IMR-90 (cell line): ENCODE data around the gene ANKLE1. TPM values are rescaled to one million over a fixed set of nuclear protein-coding genes. Genes with fewer than 3 reads are reported as not detected.
A peak's percentile ranks its signal among the peaks of the same experiment; 100 is the strongest.

Experiments
- ATAC-seq: fragments of 200-7000 bp; cut with Tn5 transposase; 2 replicates; pipeline ENCODE4 v1.9.1; 2020; ENCODE audit warnings: low read depth, mild to moderate bottlenecking, moderate library complexity
- BruUV-seq: library from RNA; stranded (reverse); fragments of 400-500 nt; replicated peaks from 2 replicates; lab custom pipeline; 2021; lab: Mats Ljungman, UMichigan
- CTCF ChIA-PET: fragments of 300-600 bp; formaldehyde crosslinking; extraction: SDS; loops from one replicate; lab custom pipeline; 2021; ENCODE audit warnings: antibody characterized with exemption; lab: Yijun Ruan, JAX
- POLR2A ChIA-PET: fragments of 300-600 bp; sonication (Branson Sonifier 250); formaldehyde crosslinking; loops from one replicate; lab custom pipeline; 2022; ENCODE audit warnings: antibody characterized with exemption; ENCODE audit not compliant: unreplicated experiment; lab: Charles Lee
- DNase-seq: peaks from one replicate; pipeline ENCODE4 v3.0.0; 2013
- H2AFZ ChIP-seq: replicated peaks from 2 replicates; pipeline ENCODE3; 2013; ENCODE audit warnings: low read length, mild to moderate bottlenecking; ENCODE audit not compliant: poor library complexity
- H2AK5ac ChIP-seq: 2 replicates; pipeline ENCODE4 v1.6.1; 2013; ENCODE audit warnings: low read depth, low read length, inconsistent platforms
- H2AK9ac ChIP-seq: replicated peaks from 2 replicates; pipeline ENCODE3; 2013; ENCODE audit warnings: mild to moderate bottlenecking, low read depth, low read length, moderate library complexity; ENCODE audit not compliant: poor library complexity
- H2BK120ac ChIP-seq: 2 replicates; pipeline ENCODE4 v1.6.1; 2013; ENCODE audit warnings: low read depth, low read length, inconsistent platforms
- H2BK15ac ChIP-seq: 3 replicates; pipeline ENCODE4 v1.6.1; 2013; ENCODE audit warnings: low read depth, low read length, inconsistent platforms
- H2BK20ac ChIP-seq: 2 replicates; pipeline ENCODE4 v1.6.1; 2013; ENCODE audit warnings: low read depth, mild to moderate bottlenecking, inconsistent platforms, low read length, moderate library complexity
- H2BK5ac ChIP-seq: 2 replicates; pipeline ENCODE4 v1.6.1; 2013; ENCODE audit warnings: mild to moderate bottlenecking, low read depth, low read length, inconsistent platforms; ENCODE audit not compliant: poor library complexity, severe bottlenecking
- H3K14ac ChIP-seq: replicated peaks from 2 replicates; pipeline ENCODE4 v1.6.1; 2013; ENCODE audit warnings: low read depth, low read length, inconsistent platforms
- H3K18ac ChIP-seq: 2 replicates; pipeline ENCODE4 v1.6.1; 2013; ENCODE audit warnings: low read depth, low read length, control low read depth
- H3K23ac ChIP-seq: 2 replicates; pipeline ENCODE4 v1.6.1; 2013; ENCODE audit warnings: low read depth, low read length, inconsistent platforms
- H3K27ac ChIP-seq: 2 replicates; pipeline ENCODE4 v1.5.1; 2013; ENCODE audit warnings: mild to moderate bottlenecking, control low read depth, low read length; ENCODE audit not compliant: insufficient read depth
- H3K27me3 ChIP-seq: 2 replicates; pipeline ENCODE4 v1.6.1; 2013; ENCODE audit warnings: low read length; ENCODE audit not compliant: control insufficient read depth, insufficient read depth
- H3K36me3 ChIP-seq: 2 replicates; pipeline ENCODE4 v1.6.1; 2013; ENCODE audit warnings: low read length, mixed read lengths; ENCODE audit not compliant: control insufficient read depth, insufficient read depth
- H3K4ac ChIP-seq: 2 replicates; pipeline ENCODE4 v1.6.1; 2013; ENCODE audit warnings: low read depth, low read length, inconsistent platforms
- H3K4me1 ChIP-seq: 2 replicates; pipeline ENCODE4 v1.6.1; 2013; ENCODE audit warnings: low read length, mixed read lengths; ENCODE audit not compliant: control insufficient read depth, insufficient read depth
- H3K4me2 ChIP-seq: 2 replicates; pipeline ENCODE4 v1.6.1; 2013; ENCODE audit warnings: low read depth, mild to moderate bottlenecking, control low read depth, low read length, moderate library complexity
- H3K4me3 ChIP-seq: 2 replicates; pipeline ENCODE4 v1.5.1; 2013; ENCODE audit warnings: low read depth, mild to moderate bottlenecking, control low read depth, low read length, moderate library complexity; ENCODE audit not compliant: insufficient read depth
- H3K56ac ChIP-seq: 2 replicates; pipeline ENCODE4 v1.6.1; 2013; ENCODE audit warnings: low read length, inconsistent platforms; ENCODE audit not compliant: insufficient read depth; ENCODE audit errors: extremely low read depth
- H3K79me1 ChIP-seq, 2 experiments: 2 replicates each; pipeline ENCODE4 v1.6.1; 2013; ENCODE audit warnings: low read length in 2 of 2, inconsistent platforms in 1 of 2, low read depth in 1 of 2
- H3K9ac ChIP-seq: 2 replicates; pipeline ENCODE4 v1.6.1; 2013; ENCODE audit warnings: low read depth, low read length, control low read depth
- H3K9me1 ChIP-seq: 2 replicates; pipeline ENCODE4 v1.6.1; 2013; ENCODE audit warnings: low read length, inconsistent platforms; ENCODE audit not compliant: insufficient read depth
- H3K9me3 ChIP-seq: 2 replicates; pipeline ENCODE4 v1.6.1; 2013; ENCODE audit warnings: low read length; ENCODE audit not compliant: control insufficient read depth, insufficient read depth
- H4K20me1 ChIP-seq: 2 replicates; pipeline ENCODE4 v1.6.1; 2013; ENCODE audit warnings: low read length, inconsistent platforms; ENCODE audit not compliant: insufficient read depth
- H4K5ac ChIP-seq: 2 replicates; pipeline ENCODE4 v1.6.1; 2013; ENCODE audit warnings: mild to moderate bottlenecking, low read depth, low read length, control low read depth
- H4K8ac ChIP-seq, 2 experiments: 2 replicates each; pipeline ENCODE4 v1.6.1; 2013; ENCODE audit warnings: low read depth in 2 of 2, low read length in 2 of 2, control low read depth in 1 of 2, inconsistent platforms in 1 of 2
- H4K91ac ChIP-seq: 2 replicates; pipeline ENCODE4 v1.6.1; 2013; ENCODE audit warnings: low read depth, low read length, inconsistent platforms; ENCODE audit not compliant: insufficient read depth
- BHLHE40 ChIP-seq: fragments of 150-350 bp; IDR thresholded peaks from 2 replicates; pipeline ENCODE4 v1.6.1; 2016; ENCODE audit warnings: mild to moderate bottlenecking, low read depth, low read length
- CEBPB ChIP-seq: IDR thresholded peaks from 2 replicates; pipeline ENCODE4 v1.6.1; 2012; ENCODE audit warnings: low read depth, low read length, improper control_type of control experiment
- CHD1 ChIP-seq: IDR thresholded peaks from 2 replicates; pipeline ENCODE4 v1.6.1; 2012; ENCODE audit warnings: low read depth, low read length, improper control_type of control experiment
- FOS ChIP-seq: fragments of 150-350 bp; IDR thresholded peaks from 2 replicates; pipeline ENCODE4 v1.6.1; 2016; ENCODE audit warnings: low read depth, low read length
- MAFK ChIP-seq: IDR thresholded peaks from 2 replicates; pipeline ENCODE4 v1.6.1; 2012; ENCODE audit warnings: low read depth, low read length, improper control_type of control experiment
- MAZ ChIP-seq: IDR thresholded peaks from 2 replicates; pipeline ENCODE4 v1.6.1; 2012; ENCODE audit warnings: low read depth, mild to moderate bottlenecking, low read length, improper control_type of control experiment, moderate library complexity, borderline replicate concordance
- MXI1 ChIP-seq: IDR thresholded peaks from 2 replicates; pipeline ENCODE4 v1.6.1; 2012; ENCODE audit warnings: low read depth, mild to moderate bottlenecking, low read length, moderate library complexity, borderline replicate concordance
- NFE2L2 ChIP-seq: fragments of 150-350 bp; IDR thresholded peaks from 2 replicates; pipeline ENCODE4 v1.6.1; 2016; ENCODE audit warnings: low read depth, mild to moderate bottlenecking, low read length
- POLR2A ChIP-seq: IDR thresholded peaks from 2 replicates; pipeline ENCODE4 v1.6.1; 2012; ENCODE audit warnings: mild to moderate bottlenecking, low read depth, low read length
- RAD21 ChIP-seq: IDR thresholded peaks from 2 replicates; pipeline ENCODE4 v1.6.1; 2012; ENCODE audit warnings: low read length, improper control_type of control experiment
- SMC3 ChIP-seq: fragments of 150-350 bp; IDR thresholded peaks from 2 replicates; pipeline ENCODE4 v1.6.1; 2016; ENCODE audit warnings: low read depth, mild to moderate bottlenecking, antibody characterized with exemption, low read length, moderate library complexity
- USF2 ChIP-seq: fragments of 150-350 bp; IDR thresholded peaks from 2 replicates; pipeline ENCODE4 v1.6.1; 2017; ENCODE audit warnings: mild to moderate bottlenecking, antibody characterized with exemption, low read length, low read depth
- WGBS, 2 experiments: methylation state at CpG; one replicate each; pipeline versions ENCODE4 v1.1.5 to v1.1.7; 2013; ENCODE audit warnings: missing lambda C conversion rate in 2 of 2; ENCODE audit not compliant: insufficient read length in 1 of 2; ENCODE audit errors: extremely low coverage in 2 of 2; 5-methylcytosine and 5-hydroxymethylcytosine counted together
- dilution Hi-C: fragments of 300-500 bp; cut with HindIII; formaldehyde crosslinking; loops from one replicate; pipeline ENCODE4 v1.14.3; 2018; ENCODE audit warnings: low sequenced_read_pairs; ENCODE audit not compliant: unreplicated experiment
- in situ Hi-C: fragments of 300-500 bp; cut with MboI; formaldehyde crosslinking; loops from 3 replicates; pipeline ENCODE4 v1.14.3; 2019; ENCODE audit warnings: low sequenced_read_pairs, inconsistent platforms, mixed read lengths
- intact Hi-C: fragments of 100-400 bp; cut with micrococcal nuclease; formaldehyde crosslinking; loops from 2 replicates; pipeline ENCODE4 v1.10.0; 2022
- polyA plus RNA-seq, 3 experiments: library from polyadenylated mRNA; depleted of rRNA; stranded (reverse); fragments of >200 nt; gene quantifications; 2 replicates each; pipeline ENCODE4 v1.2.3, GENCODE V29; 2012; ENCODE audit warnings: low replicate concordance in 1 of 3
- total RNA-seq: library from RNA; depleted of rRNA; stranded (reverse); fragments of >200 nt; gene quantifications from 2 replicates; pipeline ENCODE4 v1.2.3, GENCODE V29; 2012
- TF ChIP-seq, protein P1 (sequence below): conservative IDR thresholded peaks from 2 replicates; pipeline ENCODE4 v1.5.1; 2012; ENCODE audit warnings: mild to moderate bottlenecking, low read depth, low read length, improper control_type of control experiment

Gene ANKLE1
- total and polyA plus RNA-seq, 2 of the 4 experiments (the other 2 are of a cell fraction): under 0.01 to 0.87 TPM

GRCh38 chr19:17307876-17308377, 26.2 kb downstream of the ANKLE1 start:
- no peak overlapping the region for H3K27ac ChIP-seq
- peak overlapping the region; percentile 13; the same call in 1 of the 2 replicates for H3K23ac ChIP-seq
- no peak overlapping the region for H2AK5ac ChIP-seq
- WGBS, 2 experiments: 90% methylated on average over 4 of the region's 8 CpGs; no CpG with 5 or more reads in 1 of the 2 experiments
- CTCF ChIA-PET: no interaction called here
- H4K5ac ChIP-seq: no peak overlapping the region
- H2AFZ ChIP-seq: no peak overlapping the region
- TF ChIP-seq MAFK: no peak
- TF ChIP-seq NFE2L2: no peak
- TF ChIP-seq SMC3: no peak
- no peak for TF ChIP-seq CHD1
- TF ChIP-seq MXI1: no peak
- TF ChIP-seq, protein P1, sequence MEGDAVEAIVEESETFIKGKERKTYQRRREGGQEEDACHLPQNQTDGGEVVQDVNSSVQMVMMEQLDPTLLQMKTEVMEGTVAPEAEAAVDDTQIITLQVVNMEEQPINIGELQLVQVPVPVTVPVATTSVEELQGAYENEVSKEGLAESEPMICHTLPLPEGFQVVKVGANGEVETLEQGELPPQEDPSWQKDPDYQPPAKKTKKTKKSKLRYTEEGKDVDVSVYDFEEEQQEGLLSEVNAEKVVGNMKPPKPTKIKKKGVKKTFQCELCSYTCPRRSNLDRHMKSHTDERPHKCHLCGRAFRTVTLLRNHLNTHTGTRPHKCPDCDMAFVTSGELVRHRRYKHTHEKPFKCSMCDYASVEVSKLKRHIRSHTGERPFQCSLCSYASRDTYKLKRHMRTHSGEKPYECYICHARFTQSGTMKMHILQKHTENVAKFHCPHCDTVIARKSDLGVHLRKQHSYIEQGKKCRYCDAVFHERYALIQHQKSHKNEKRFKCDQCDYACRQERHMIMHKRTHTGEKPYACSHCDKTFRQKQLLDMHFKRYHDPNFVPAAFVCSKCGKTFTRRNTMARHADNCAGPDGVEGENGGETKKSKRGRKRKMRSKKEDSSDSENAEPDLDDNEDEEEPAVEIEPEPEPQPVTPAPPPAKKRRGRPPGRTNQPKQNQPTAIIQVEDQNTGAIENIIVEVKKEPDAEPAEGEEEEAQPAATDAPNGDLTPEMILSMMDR: no peak
- no peak for TF ChIP-seq POLR2A
- TF ChIP-seq USF2: no peak
- no peak for TF ChIP-seq CEBPB
- no peak for TF ChIP-seq RAD21
- no peak for TF ChIP-seq MAZ
- no peak for TF ChIP-seq BHLHE40
- TF ChIP-seq FOS: no peak
- peak overlapping the region in 1 of 2 experiments; percentile 6; a peak in 1 of 4 replicates for H4K8ac ChIP-seq
- no peaks in the 10 kb centered on the region for H3K9me3 ChIP-seq
- DNase-seq (no peak), ATAC-seq (no peak)
- H3K4ac ChIP-seq: no peak overlapping the region
- H2BK120ac ChIP-seq: no peak overlapping the region
- no peak overlapping the region for H3K9ac ChIP-seq
- no peaks in the 10 kb centered on the region for H3K27me3 ChIP-seq
- BruUV-seq: no TSS peak
- dilution Hi-C loops: no loop called here
- peaks cover 7% of the 10 kb centered on the region for H3K36me3 ChIP-seq
- H3K18ac ChIP-seq: no peak overlapping the region
- H2AK9ac ChIP-seq: peak overlapping the region; percentile 76
- H3K79me1 ChIP-seq: peaks cover 20 to 66% of the 10 kb centered on the region in 2 experiments
- peaks cover 15% of the 10 kb centered on the region for H3K4me1 ChIP-seq
- H3K4me2 ChIP-seq: no peak overlapping the region
- H3K56ac ChIP-seq: no peak overlapping the region
- H3K14ac ChIP-seq: no peak overlapping the region
- intact Hi-C loops: no loop called here
- H4K20me1 ChIP-seq: peaks cover 21% of the 10 kb centered on the region
- POLR2A ChIA-PET: no interaction called here
- in situ Hi-C loops: no loop called here
- H2BK15ac ChIP-seq: no peak overlapping the region
- H4K91ac ChIP-seq: no peak overlapping the region
- no peak overlapping the region for H2BK5ac ChIP-seq
- H3K4me3 ChIP-seq: no peak overlapping the region
- no peak overlapping the region for H2BK20ac ChIP-seq
- H3K9me1 ChIP-seq: peaks cover 31% of the 10 kb centered on the region
